ENCODE results near the gene TRHDE. TPM values are rescaled to one million over a fixed set of nuclear protein-coding genes. Genes with fewer than 3 reads are reported as not detected.
A peak's percentile ranks its signal among the peaks of the same experiment; 100 is the strongest.

TRHDE gene
- total RNA-seq, 1 donor from 2014 or later = 5.6 TPM

- no peaks in the 10 kb centered on the region for H3K27me3 ChIP-seq (ENCODE audit: control insufficient read depth, insufficient read depth, low read length)
- no peak for DNase-seq (ENCODE audit: low read depth)
- H3K36me3 ChIP-seq (ENCODE audit: control insufficient read depth, insufficient read depth, low read length) = peaks cover 1% of the 10 kb centered on the region
- TF ChIP-seq, protein P1, sequence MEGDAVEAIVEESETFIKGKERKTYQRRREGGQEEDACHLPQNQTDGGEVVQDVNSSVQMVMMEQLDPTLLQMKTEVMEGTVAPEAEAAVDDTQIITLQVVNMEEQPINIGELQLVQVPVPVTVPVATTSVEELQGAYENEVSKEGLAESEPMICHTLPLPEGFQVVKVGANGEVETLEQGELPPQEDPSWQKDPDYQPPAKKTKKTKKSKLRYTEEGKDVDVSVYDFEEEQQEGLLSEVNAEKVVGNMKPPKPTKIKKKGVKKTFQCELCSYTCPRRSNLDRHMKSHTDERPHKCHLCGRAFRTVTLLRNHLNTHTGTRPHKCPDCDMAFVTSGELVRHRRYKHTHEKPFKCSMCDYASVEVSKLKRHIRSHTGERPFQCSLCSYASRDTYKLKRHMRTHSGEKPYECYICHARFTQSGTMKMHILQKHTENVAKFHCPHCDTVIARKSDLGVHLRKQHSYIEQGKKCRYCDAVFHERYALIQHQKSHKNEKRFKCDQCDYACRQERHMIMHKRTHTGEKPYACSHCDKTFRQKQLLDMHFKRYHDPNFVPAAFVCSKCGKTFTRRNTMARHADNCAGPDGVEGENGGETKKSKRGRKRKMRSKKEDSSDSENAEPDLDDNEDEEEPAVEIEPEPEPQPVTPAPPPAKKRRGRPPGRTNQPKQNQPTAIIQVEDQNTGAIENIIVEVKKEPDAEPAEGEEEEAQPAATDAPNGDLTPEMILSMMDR (IDR thresholded peaks at IDR 0.05; ENCODE audit: insufficient read depth, low read length, poor library complexity, severe bottlenecking) = no peak
- no peak overlapping the region for H3K4me3 ChIP-seq (ENCODE audit: low read depth, low read length)
Measured at GRCh38 chr12:72261885-72262284, 10.3 kb upstream of the TRHDE start.

GRCh38 chr12:72264548-72265175 lies 7.5 kb upstream of the TRHDE start:
- Histone ChIP-seq H3K36me3 (ENCODE audit: control insufficient read depth, insufficient read depth, low read length) (peaks cover 1% of the 10 kb centered on the region), H3K27me3 (ENCODE audit: control insufficient read depth, insufficient read depth, low read length) (no peaks in the 10 kb centered on the region), H3K4me3 (ENCODE audit: low read depth, low read length) (no peak overlapping the region)
- TF ChIP-seq, protein P1 (IDR thresholded peaks at IDR 0.05; ENCODE audit: insufficient read depth, low read length, poor library complexity, severe bottlenecking) = peak; percentile 50
- no peak for DNase-seq (ENCODE audit: low read depth)

GRCh38 chr12:72267974-72268373 lies 4.2 kb upstream of the TRHDE start:
- DNase-seq (ENCODE audit: low read depth) = no peak
- Histone ChIP-seq H3K4me3 (ENCODE audit: low read depth, low read length) (no peak overlapping the region), H3K27me3 (ENCODE audit: control insufficient read depth, insufficient read depth, low read length) (no peaks in the 10 kb centered on the region), H3K36me3 (ENCODE audit: control insufficient read depth, insufficient read depth, low read length) (no peaks in the 10 kb centered on the region)
- TF ChIP-seq, protein P1 (IDR thresholded peaks at IDR 0.05; ENCODE audit: insufficient read depth, low read length, poor library complexity, severe bottlenecking) = peak; percentile 47

- Histone ChIP-seq H3K4me3 (ENCODE audit: low read depth, low read length) (peak overlapping the region; percentile 3), H3K27me3 (ENCODE audit: control insufficient read depth, insufficient read depth, low read length) (no peaks in the 10 kb centered on the region), H3K36me3 (ENCODE audit: control insufficient read depth, insufficient read depth, low read length) (no peaks in the 10 kb centered on the region)
- DNase-seq (ENCODE audit: low read depth) = no peak
- TF ChIP-seq, protein P1 (IDR thresholded peaks at IDR 0.05; ENCODE audit: insufficient read depth, low read length, poor library complexity, severe bottlenecking) = no peak
Measured at GRCh38 chr12:72268386-72268785, 3.8 kb upstream of the TRHDE start.

GRCh38 chr12:72269491-72269890 lies 2.7 kb upstream of the TRHDE start:
- Histone ChIP-seq H3K27me3 (ENCODE audit: control insufficient read depth, insufficient read depth, low read length) (no peaks in the 10 kb centered on the region), H3K36me3 (ENCODE audit: control insufficient read depth, insufficient read depth, low read length) (no peaks in the 10 kb centered on the region), H3K4me3 (ENCODE audit: low read depth, low read length) (peak overlapping the region; percentile 96)
- no peak for DNase-seq (ENCODE audit: low read depth)
- TF ChIP-seq, protein P1 (IDR thresholded peaks at IDR 0.05; ENCODE audit: insufficient read depth, low read length, poor library complexity, severe bottlenecking) = no peak

DNA sequence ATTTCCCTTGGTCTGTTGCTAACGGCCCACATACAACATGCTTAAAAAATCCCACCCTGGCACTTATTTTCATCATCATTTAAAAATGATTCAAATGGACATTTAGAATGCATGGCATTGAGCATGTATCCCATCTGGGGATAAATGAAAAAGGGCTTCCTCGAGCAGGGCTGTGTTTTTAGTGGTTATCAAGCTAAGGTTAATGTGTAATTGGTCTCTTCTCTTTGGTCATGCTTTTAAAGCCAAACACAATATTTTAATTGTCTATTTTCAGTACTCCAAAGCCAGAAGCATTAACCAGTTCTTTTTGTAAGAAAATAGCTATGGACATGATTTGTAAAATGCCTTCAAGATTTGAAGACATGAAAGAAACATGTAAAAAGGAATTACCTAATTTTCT lies 1.9 kb upstream of the TRHDE start:
- H3K27me3 ChIP-seq (ENCODE audit: control insufficient read depth, insufficient read depth, low read length) = no peaks in the 10 kb centered on the region
- no peak for DNase-seq (ENCODE audit: low read depth)
- peak overlapping the region; percentile 96 for H3K4me3 ChIP-seq (ENCODE audit: low read depth, low read length)

More for the DNA sequence above, 1.9 kb upstream of the TRHDE start:
- TF ChIP-seq, protein P1 (IDR thresholded peaks at IDR 0.05; ENCODE audit: insufficient read depth, low read length, poor library complexity, severe bottlenecking) = no peak
- H3K36me3 ChIP-seq (ENCODE audit: control insufficient read depth, insufficient read depth, low read length) = no peaks in the 10 kb centered on the region
